ENCODE measurements around the gene OR2S2.

- TF ChIP-seq CTCF (IDR thresholded peaks at IDR 0.05) (no peak), POLR2AphosphoS5 (IDR thresholded peaks at IDR 0.05; ENCODE audit: insufficient read depth in 1 of 2, low read depth in 1 of 2) (no peak), POLR2A (IDR thresholded peaks at IDR 0.05) (no peak)
Observed at GRCh38 chr9:35998333-35998732, 40.4 kb upstream of the OR2S2 start.

Measured in vagina (tissue), 2 donors.